ENCODE data around the gene NEK9. TPM values are rescaled to one million over a fixed set of nuclear protein-coding genes. Genes with fewer than 3 reads are reported as not detected.

The NEK9 gene
- 31.2 and 65.6 TPM in 2 replicates for total RNA-seq

GRCh38 chr14:75126679-75127473 is at the start of gene NEK9:
NEK9 (minus strand) TSS chr14:75127048; CDS start chr14:75126921, 127 bp downstream.

GRCh38 chr14:75176142-75176820 is 49.4 kb upstream of the NEK9 start, which contains the start of gene TMED10:
TMED10 (minus strand) TSS chr14:75176612; CDS start chr14:75176579, 33 bp downstream.

GRCh38 chr14:75069121-75069810 is 57.6 kb downstream of the NEK9 start, which contains the start of gene ZC2HC1C:
ZC2HC1C (plus strand) TSS chr14:75069641; CDS start chr14:75070574, 933 bp downstream.

GRCh38 chr14:75063491-75064204 is 63.2 kb downstream of the NEK9 start, which contains the start of gene ACYP1:
ACYP1 (minus strand) TSS chr14:75064024; CDS start chr14:75063553, 471 bp downstream.

GRCh38 chr14:75050852-75051555 is 75.8 kb downstream of the NEK9 start, which contains the start of gene MLH3:
MLH3 (minus strand) TSS chr14:75051467; CDS start chr14:75049655, 1,812 bp downstream.

Other genes with a start within 250 kb of the NEK9 start
- 46.1 and 73.6 TPM in 2 replicates for gene DLST, start 245.1 kb downstream of the NEK9 start, total RNA-seq
- gene RPS6KL1, start 203.8 kb downstream of the NEK9 start, total RNA-seq = 7.0 and 15.9 TPM in 2 replicates
- 121 and 214 TPM in 2 replicates for gene PGF, start 171.5 kb downstream of the NEK9 start, total RNA-seq
- gene EIF2B2, start 124.1 kb downstream of the NEK9 start, total RNA-seq = 87.8 and 126 TPM in 2 replicates
- 6.8 and 18.4 TPM in 2 replicates for gene MLH3, start 75.6 kb downstream of the NEK9 start, total RNA-seq
- gene ACYP1, start 63.0 kb downstream of the NEK9 start, total RNA-seq = 8.7 and 13.7 TPM in 2 replicates
- gene ZC2HC1C, start 57.4 kb downstream of the NEK9 start, total RNA-seq = 0.49 and 0.63 TPM in 2 replicates
- gene TMED10, start 49.6 kb upstream of the NEK9 start, total RNA-seq = 105 and 250 TPM in 2 replicates
- gene FOS, start 151.8 kb upstream of the NEK9 start, total RNA-seq = 1.6 and 116 TPM in 2 replicates